NB4 (cell line): Measurements from ENCODE around the gene SP5.

Source experiments
- MYC ChIP-seq: IDR thresholded peaks from 2 replicates; pipeline ENCODE4 v1.6.1; 2011; ENCODE audit warnings: low read depth, low read length
- TF ChIP-seq, protein P1 (sequence below): IDR thresholded peaks from one replicate; pipeline ENCODE4 v1.5.1; 2012; ENCODE audit warnings: low read depth, low read length

DNA sequence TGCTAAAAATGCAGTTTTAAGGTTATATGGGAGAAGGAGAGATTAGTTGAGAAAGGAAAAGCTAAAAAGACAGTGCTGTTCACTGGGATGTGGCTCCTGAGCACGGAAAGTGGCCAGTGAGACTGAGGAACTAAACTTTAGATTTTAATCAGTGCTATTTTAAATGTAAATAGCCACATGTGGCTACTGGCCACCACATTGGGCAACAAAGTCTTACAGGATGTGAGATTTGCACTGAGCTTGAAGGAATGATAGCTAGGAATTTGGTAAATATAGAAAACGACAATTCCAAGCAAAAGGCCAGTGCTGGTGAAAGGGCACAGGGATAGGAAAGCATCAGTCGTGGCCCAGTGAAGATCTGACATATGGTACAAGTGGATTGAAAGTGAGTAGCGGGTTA lies 14.1 kb upstream of the SP5 start:
- TF ChIP-seq, protein P1, sequence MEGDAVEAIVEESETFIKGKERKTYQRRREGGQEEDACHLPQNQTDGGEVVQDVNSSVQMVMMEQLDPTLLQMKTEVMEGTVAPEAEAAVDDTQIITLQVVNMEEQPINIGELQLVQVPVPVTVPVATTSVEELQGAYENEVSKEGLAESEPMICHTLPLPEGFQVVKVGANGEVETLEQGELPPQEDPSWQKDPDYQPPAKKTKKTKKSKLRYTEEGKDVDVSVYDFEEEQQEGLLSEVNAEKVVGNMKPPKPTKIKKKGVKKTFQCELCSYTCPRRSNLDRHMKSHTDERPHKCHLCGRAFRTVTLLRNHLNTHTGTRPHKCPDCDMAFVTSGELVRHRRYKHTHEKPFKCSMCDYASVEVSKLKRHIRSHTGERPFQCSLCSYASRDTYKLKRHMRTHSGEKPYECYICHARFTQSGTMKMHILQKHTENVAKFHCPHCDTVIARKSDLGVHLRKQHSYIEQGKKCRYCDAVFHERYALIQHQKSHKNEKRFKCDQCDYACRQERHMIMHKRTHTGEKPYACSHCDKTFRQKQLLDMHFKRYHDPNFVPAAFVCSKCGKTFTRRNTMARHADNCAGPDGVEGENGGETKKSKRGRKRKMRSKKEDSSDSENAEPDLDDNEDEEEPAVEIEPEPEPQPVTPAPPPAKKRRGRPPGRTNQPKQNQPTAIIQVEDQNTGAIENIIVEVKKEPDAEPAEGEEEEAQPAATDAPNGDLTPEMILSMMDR, result no peak
- no peak for TF ChIP-seq MYC
